Gastroesophageal sphincter (tissue), 4 donors: ENCODE data around the gene ERBB2. TPM values are rescaled to one million over a fixed set of nuclear protein-coding genes. Genes with fewer than 3 reads are reported as not detected.

ENCODE experiments used
- ATAC-seq: fragments of 150-250 bp; one replicate; pipeline ENCODE4 v1.9.1; 2016; ENCODE audit warnings: mild to moderate bottlenecking, moderate library complexity
- H3K27ac ChIP-seq, 4 donors: fragments of 200-600 bp; sonication (generic) in 3 of 4; 1 replicate in 3 of 4; 2 replicates in 1 of 4; pipeline ENCODE4 v1.5.1; 2016 to 2019
- H3K27me3 ChIP-seq: fragments of 200-600 bp; sonication (generic); one replicate; pipeline ENCODE4 v1.5.1; 2019
- H3K36me3 ChIP-seq, 2 donors: fragments of 200-600 bp; sonication (generic); one replicate each; pipeline ENCODE4 v1.5.1; 2019; ENCODE audit warnings: control low read depth in 1 of 2
- H3K4me1 ChIP-seq, 3 donors: fragments of 200-600 bp; sonication (generic); 1 replicate in 2 of 3; 2 replicates in 1 of 3; pipeline ENCODE4 v1.5.1; 2016 to 2019; ENCODE audit warnings: control low read depth in 2 of 3
- H3K4me3 ChIP-seq, 2 donors: fragments of 200-600 bp; sonication (generic); one replicate each; pipeline ENCODE4 v1.5.1; 2019; ENCODE audit warnings: mild to moderate bottlenecking in 1 of 2, moderate library complexity in 1 of 2
- H3K9me3 ChIP-seq, 3 donors: fragments of 200-600 bp; sonication (generic); one replicate each; pipeline ENCODE4 v1.5.1; 2017 to 2019; ENCODE audit warnings: control low read depth in 2 of 3
- EP300 ChIP-seq: sonication (generic); formaldehyde crosslinking; IDR thresholded peaks from one replicate; pipeline ENCODE4 v1.6.1; 2017; ENCODE audit warnings: antibody characterized with exemption, mild to moderate bottlenecking
- POLR2A ChIP-seq, 2 donors: fragments of 450-650 bp; IDR thresholded peaks; one replicate each; pipeline ENCODE4 v1.6.1; 2017; ENCODE audit warnings: antibody characterized with exemption in 2 of 2, mild to moderate bottlenecking in 2 of 2, moderate library complexity in 1 of 2
- POLR2AphosphoS5 ChIP-seq: sonication (generic); formaldehyde crosslinking; IDR thresholded peaks from one replicate; pipeline ENCODE4 v1.6.1; 2017; ENCODE audit warnings: antibody characterized with exemption
- WGBS, 2 donors: methylation state at CpG; one replicate each; pipeline ENCODE4 v1.1.5; 2018; ENCODE audit warnings: low coverage in 1 of 2; 5-methylcytosine and 5-hydroxymethylcytosine counted together
- total RNA-seq, 4 donors: library from RNA; depleted of rRNA; stranded (reverse); fragments of >200 nt; gene quantifications; one replicate each; pipeline ENCODE4 v1.1.0, GENCODE V29; 2016
- TF ChIP-seq, protein P1 (sequence below), 4 experiments: fragments of 200-600 bp in 2 of 4; fragments of 450-650 bp in 2 of 4; sonication (generic) in 1 of 4; IDR thresholded peaks; one replicate each; pipeline ENCODE4 v1.5.1; 2017 to 2019; ENCODE audit warnings: antibody characterized with exemption in 4 of 4, mild to moderate bottlenecking in 2 of 4, moderate library complexity in 2 of 4

Gene ERBB2
- total RNA-seq, 4 donors from 2014 or later, result 43.3 to 60.8 (median 48.2) TPM

DNA sequence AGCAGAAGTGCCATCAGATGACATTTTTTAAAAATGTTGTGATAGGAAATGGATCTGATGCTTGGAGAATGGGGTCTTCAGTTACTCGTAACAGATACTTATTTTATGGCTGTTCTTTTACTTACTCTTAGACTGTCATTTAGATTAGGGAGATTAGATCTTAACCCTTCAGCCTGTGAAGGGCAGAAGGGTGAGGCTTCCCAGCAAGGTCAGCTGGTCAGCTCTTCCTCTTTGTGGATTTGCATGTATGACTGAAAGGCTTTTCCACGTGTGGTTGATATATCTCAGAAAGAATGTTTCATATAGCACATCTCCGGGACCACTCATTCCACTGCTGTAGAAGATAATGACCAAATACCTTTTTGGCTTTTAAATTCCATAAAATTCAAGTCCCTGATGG lies 65.3 kb downstream of the ERBB2 start:
- TF ChIP-seq POLR2A (IDR thresholded peaks at IDR 0.05), result no peak
- no peak for TF ChIP-seq POLR2AphosphoS5
- TF ChIP-seq, protein P1, sequence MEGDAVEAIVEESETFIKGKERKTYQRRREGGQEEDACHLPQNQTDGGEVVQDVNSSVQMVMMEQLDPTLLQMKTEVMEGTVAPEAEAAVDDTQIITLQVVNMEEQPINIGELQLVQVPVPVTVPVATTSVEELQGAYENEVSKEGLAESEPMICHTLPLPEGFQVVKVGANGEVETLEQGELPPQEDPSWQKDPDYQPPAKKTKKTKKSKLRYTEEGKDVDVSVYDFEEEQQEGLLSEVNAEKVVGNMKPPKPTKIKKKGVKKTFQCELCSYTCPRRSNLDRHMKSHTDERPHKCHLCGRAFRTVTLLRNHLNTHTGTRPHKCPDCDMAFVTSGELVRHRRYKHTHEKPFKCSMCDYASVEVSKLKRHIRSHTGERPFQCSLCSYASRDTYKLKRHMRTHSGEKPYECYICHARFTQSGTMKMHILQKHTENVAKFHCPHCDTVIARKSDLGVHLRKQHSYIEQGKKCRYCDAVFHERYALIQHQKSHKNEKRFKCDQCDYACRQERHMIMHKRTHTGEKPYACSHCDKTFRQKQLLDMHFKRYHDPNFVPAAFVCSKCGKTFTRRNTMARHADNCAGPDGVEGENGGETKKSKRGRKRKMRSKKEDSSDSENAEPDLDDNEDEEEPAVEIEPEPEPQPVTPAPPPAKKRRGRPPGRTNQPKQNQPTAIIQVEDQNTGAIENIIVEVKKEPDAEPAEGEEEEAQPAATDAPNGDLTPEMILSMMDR (IDR thresholded peaks at IDR 0.05), result no peak
- TF ChIP-seq EP300, result no peak
- 33 to 49% methylated on average over 2 to 3 of the region's 3 CpGs for WGBS, 2 donors

DNA sequence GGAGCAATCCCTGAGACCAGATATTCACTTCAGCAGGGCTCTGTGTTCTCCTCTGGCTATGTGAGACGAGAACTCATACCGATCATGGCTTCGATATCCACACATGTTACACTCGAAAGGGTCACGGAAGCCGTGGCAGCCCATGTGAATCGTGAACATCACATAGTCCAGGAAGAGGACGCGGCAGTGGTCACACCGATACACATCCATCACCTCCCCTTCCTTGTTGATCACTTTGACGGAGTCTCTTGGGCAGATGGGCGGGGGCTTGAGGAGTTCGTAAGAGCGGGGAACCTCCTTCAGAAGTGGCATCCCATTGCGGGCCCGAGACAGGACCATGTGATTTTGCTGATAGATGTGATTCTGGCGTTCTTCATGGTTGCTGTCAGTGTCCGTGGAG lies 65.9 kb downstream of the ERBB2 start:
- Histone ChIP-seq H3K4me3 (no peak overlapping the region), H3K36me3 (no peaks in the 10 kb centered on the region), H3K9me3 (no peaks in the 10 kb centered on the region), H3K4me1 (no peaks in the 10 kb centered on the region), H3K27ac (no peak overlapping the region), H3K27me3 (peaks cover 51% of the 10 kb centered on the region)
- ATAC-seq, result no peak
- TF ChIP-seq POLR2A (IDR thresholded peaks at IDR 0.05) (no peak), EP300 (no peak), POLR2AphosphoS5 (no peak)
- TF ChIP-seq, protein P1 (IDR thresholded peaks at IDR 0.05), result no peak
- WGBS, 2 donors, result 80 to 91% methylated on average over 11 to 14 of the region's 18 CpGs

More for the DNA sequence above, 65.3 kb downstream of the ERBB2 start:
- Histone ChIP-seq H3K27ac (no peak overlapping the region), H3K36me3 (no peaks in the 10 kb centered on the region), H3K9me3 (no peaks in the 10 kb centered on the region), H3K27me3 (peaks cover 57% of the 10 kb centered on the region), H3K4me1 (no peaks in the 10 kb centered on the region), H3K4me3 (no peak overlapping the region)
- ATAC-seq, result no peak

DNA sequence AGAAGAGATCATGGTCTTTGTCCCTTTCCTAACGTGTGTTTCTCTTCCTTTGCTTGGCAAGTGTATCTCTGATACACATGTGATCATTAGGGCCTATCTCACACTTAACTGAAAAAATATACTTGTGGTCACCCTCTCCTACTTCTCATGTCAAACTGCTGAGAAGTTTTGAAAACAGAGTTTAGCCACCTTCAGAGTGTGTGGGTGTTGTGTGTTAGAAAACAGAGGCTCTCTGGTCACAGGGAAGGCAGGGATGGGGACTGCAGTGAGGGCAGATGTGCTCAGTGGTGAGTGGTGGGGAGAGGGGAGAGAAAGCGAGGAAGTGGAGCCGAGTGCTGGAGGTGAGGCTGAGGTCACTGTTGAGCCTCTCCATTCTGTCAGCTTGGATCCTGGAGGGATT lies 67.3 kb downstream of the ERBB2 start:
- Histone ChIP-seq H3K9me3 (no peaks in the 10 kb centered on the region), H3K27ac (no peak overlapping the region), H3K27me3 (peaks cover 44% of the 10 kb centered on the region), H3K4me3 (no peak overlapping the region), H3K36me3 (no peaks in the 10 kb centered on the region), H3K4me1 (no peaks in the 10 kb centered on the region)
- WGBS, 2 donors, result 51 to 54% methylated on average over 3 of the region's 3 CpGs
- ATAC-seq, result no peak
- TF ChIP-seq EP300, result no peak
- TF ChIP-seq POLR2A (IDR thresholded peaks at IDR 0.05), result no peak
- TF ChIP-seq, protein P1 (IDR thresholded peaks at IDR 0.05), result no peak
- no peak for TF ChIP-seq POLR2AphosphoS5

DNA sequence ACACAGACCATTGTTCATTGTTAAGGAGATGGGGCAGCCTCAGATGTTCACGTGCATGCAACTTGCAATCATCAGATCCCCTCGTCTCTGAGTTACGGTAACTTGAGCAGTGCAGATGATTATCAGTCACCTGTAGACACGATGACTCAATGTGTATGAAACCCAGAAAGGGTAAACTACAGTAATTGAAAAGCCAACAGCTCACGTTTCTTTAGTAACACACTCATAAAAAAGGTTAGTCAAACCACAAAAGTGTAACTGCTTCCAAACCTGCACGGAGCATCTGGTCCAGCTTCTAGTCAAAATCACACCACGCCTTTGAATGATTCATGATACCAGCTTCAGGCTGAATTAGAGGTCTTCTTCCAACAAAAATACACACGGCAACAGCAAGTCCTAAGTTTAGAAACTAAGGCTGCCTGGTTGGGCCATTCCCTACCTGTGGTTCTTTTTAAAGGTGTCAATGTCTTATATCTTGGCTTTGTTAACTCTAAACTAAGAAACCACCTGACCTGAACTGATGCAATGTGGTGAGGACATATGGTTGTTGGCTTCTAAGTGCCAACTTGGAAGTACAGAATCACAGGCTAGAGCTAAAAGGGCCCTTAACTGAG lies 70.2 kb downstream of the ERBB2 start:
- 60 to 64% methylated on average over 7 to 8 of the region's 8 CpGs for WGBS, 2 donors
- H3K27ac ChIP-seq, result no peak overlapping the region
- H3K36me3 ChIP-seq, result no peaks in the 10 kb centered on the region
- no peaks in the 10 kb centered on the region for H3K4me1 ChIP-seq
- TF ChIP-seq POLR2A (IDR thresholded peaks at IDR 0.05), result no peak
- TF ChIP-seq POLR2AphosphoS5, result no peak
- TF ChIP-seq, protein P1 (IDR thresholded peaks at IDR 0.05), result no peak
- TF ChIP-seq EP300, result no peak
- peaks cover 30% of the 10 kb centered on the region for H3K27me3 ChIP-seq
- H3K4me3 ChIP-seq, result no peak overlapping the region
- no peaks in the 10 kb centered on the region for H3K9me3 ChIP-seq
- ATAC-seq, result no peak

DNA sequence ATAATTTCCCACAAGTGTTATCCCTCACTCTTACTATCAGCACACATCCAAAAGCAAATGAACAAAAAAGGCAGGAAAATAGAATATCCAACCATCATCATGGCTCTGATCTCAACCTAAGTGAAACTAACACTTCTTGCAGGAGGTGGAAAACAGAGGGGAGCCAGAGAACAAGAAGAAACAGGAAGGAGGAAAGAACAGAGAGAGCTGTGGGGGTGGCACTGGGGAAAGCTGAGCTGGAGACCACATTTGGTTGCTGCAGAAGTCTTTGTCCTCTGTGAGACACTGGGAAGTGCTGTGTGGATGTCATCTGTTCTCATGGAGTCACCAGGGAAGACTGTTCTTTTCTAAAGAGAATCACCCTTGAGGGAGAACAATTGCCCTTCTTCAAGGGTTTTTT lies 72.6 kb downstream of the ERBB2 start:
- no peaks in the 10 kb centered on the region for H3K36me3 ChIP-seq
- H3K27ac ChIP-seq, result no peak overlapping the region
- no peak overlapping the region for H3K4me3 ChIP-seq
- no peaks in the 10 kb centered on the region for H3K4me1 ChIP-seq
- no peaks in the 10 kb centered on the region for H3K9me3 ChIP-seq
- TF ChIP-seq POLR2AphosphoS5 (no peak), POLR2A (IDR thresholded peaks at IDR 0.05) (no peak), EP300 (no peak)
- TF ChIP-seq, protein P1 (IDR thresholded peaks at IDR 0.05), result no peak
- no peak for ATAC-seq
- H3K27me3 ChIP-seq, result peaks cover 30% of the 10 kb centered on the region
